Effector memory CD4-positive, alpha-beta T cell (primary cell): ENCODE measurements around the gene ANGPTL4.

Experiments used
- DNase-seq, 3 donors: peaks; one replicate each; pipeline ENCODE4 v3.0.0-alpha.2; 2020
- H3K27ac ChIP-seq: 2 replicates; pipeline ENCODE4 v1.7.0; 2013; ENCODE audit warnings: mild to moderate bottlenecking, low read length, moderate library complexity; ENCODE audit not compliant: insufficient read depth, poor library complexity, severe bottlenecking
- H3K27me3 ChIP-seq: replicated peaks from 2 replicates; pipeline ENCODE4 v1.7.0; 2013; ENCODE audit warnings: mild to moderate bottlenecking, low read length; ENCODE audit not compliant: insufficient read depth, control insufficient read depth, poor library complexity, severe bottlenecking
- H3K36me3 ChIP-seq: 2 replicates; pipeline ENCODE4 v1.7.0; 2013; ENCODE audit warnings: mild to moderate bottlenecking, low read length, moderate library complexity; ENCODE audit not compliant: control insufficient read depth, insufficient read depth
- H3K4me1 ChIP-seq: 2 replicates; pipeline ENCODE4 v1.7.0; 2013; ENCODE audit warnings: low read length, mild to moderate bottlenecking; ENCODE audit not compliant: control insufficient read depth, insufficient read depth, poor library complexity, severe bottlenecking
- H3K4me3 ChIP-seq: 2 replicates; pipeline ENCODE4 v1.7.0; 2013; ENCODE audit warnings: low read length, low read depth, mild to moderate bottlenecking; ENCODE audit not compliant: insufficient read depth, poor library complexity, severe bottlenecking
- H3K9me3 ChIP-seq: 2 replicates; pipeline ENCODE4 v1.7.0; 2013; ENCODE audit warnings: mild to moderate bottlenecking, low read length, moderate library complexity; ENCODE audit not compliant: control insufficient read depth

The ANGPTL4 gene

GRCh38 chr19:8321986-8322637 is 41.8 kb upstream of the ANGPTL4 start:
- Histone ChIP-seq H3K27me3 (no peaks in the 10 kb centered on the region), H3K27ac (peak overlapping the region; percentile 93), H3K36me3 (peaks cover 20% of the 10 kb centered on the region), H3K9me3 (no peaks in the 10 kb centered on the region), H3K4me3 (peak overlapping the region; percentile 76), H3K4me1 (peaks cover 27% of the 10 kb centered on the region)
- DNase-seq = no peak

- H3K36me3 ChIP-seq = peaks cover 18% of the 10 kb centered on the region
- no peaks in the 10 kb centered on the region for H3K27me3 ChIP-seq
- no peak for DNase-seq
- H3K4me3 ChIP-seq = no peak overlapping the region
- H3K27ac ChIP-seq = peak overlapping the region; percentile 93
- H3K4me1 ChIP-seq = peaks cover 27% of the 10 kb centered on the region
- H3K9me3 ChIP-seq = no peaks in the 10 kb centered on the region
Observed at GRCh38 chr19:8322638-8322997, 41.3 kb upstream of the ANGPTL4 start.

- no peaks in the 10 kb centered on the region for H3K9me3 ChIP-seq
- no peaks in the 10 kb centered on the region for H3K27me3 ChIP-seq
- H3K27ac ChIP-seq = no peak overlapping the region
- peaks cover 17% of the 10 kb centered on the region for H3K36me3 ChIP-seq
- H3K4me3 ChIP-seq = no peak overlapping the region
- DNase-seq = no peak
- H3K4me1 ChIP-seq = peaks cover 27% of the 10 kb centered on the region
Observed at GRCh38 chr19:8323781-8324185, 40.2 kb upstream of the ANGPTL4 start.

- no peak overlapping the region for H3K27ac ChIP-seq
- no peaks in the 10 kb centered on the region for H3K27me3 ChIP-seq
- peaks cover 17% of the 10 kb centered on the region for H3K36me3 ChIP-seq
- no peaks in the 10 kb centered on the region for H3K9me3 ChIP-seq
- H3K4me1 ChIP-seq = peaks cover 27% of the 10 kb centered on the region
- no peak for DNase-seq
- no peak overlapping the region for H3K4me3 ChIP-seq
Observed at GRCh38 chr19:8324186-8325050, 39.5 kb upstream of the ANGPTL4 start.

GRCh38 chr19:8325454-8325853 is 38.5 kb upstream of the ANGPTL4 start:
- DNase-seq = no peak
- H3K4me1 ChIP-seq = peaks cover 22% of the 10 kb centered on the region
- peaks cover 17% of the 10 kb centered on the region for H3K36me3 ChIP-seq
- no peaks in the 10 kb centered on the region for H3K9me3 ChIP-seq
- no peak overlapping the region for H3K27ac ChIP-seq
- no peak overlapping the region for H3K4me3 ChIP-seq
- no peaks in the 10 kb centered on the region for H3K27me3 ChIP-seq

GRCh38 chr19:8329996-8330395 is 34.0 kb upstream of the ANGPTL4 start:
- no peak for DNase-seq
- no peaks in the 10 kb centered on the region for H3K36me3 ChIP-seq
- H3K4me1 ChIP-seq = no peaks in the 10 kb centered on the region
- H3K27me3 ChIP-seq = peaks cover 4% of the 10 kb centered on the region
- no peak overlapping the region for H3K4me3 ChIP-seq
- no peaks in the 10 kb centered on the region for H3K9me3 ChIP-seq
- no peak overlapping the region for H3K27ac ChIP-seq

- Histone ChIP-seq H3K27ac (no peak overlapping the region), H3K4me3 (no peak overlapping the region), H3K27me3 (peaks cover 11% of the 10 kb centered on the region), H3K36me3 (no peaks in the 10 kb centered on the region), H3K4me1 (no peaks in the 10 kb centered on the region), H3K9me3 (no peaks in the 10 kb centered on the region)
- DNase-seq = no peak
Observed at GRCh38 chr19:8331263-8331845, 32.6 kb upstream of the ANGPTL4 start.

- Histone ChIP-seq H3K4me1 (no peaks in the 10 kb centered on the region), H3K27ac (no peak overlapping the region), H3K36me3 (no peaks in the 10 kb centered on the region), H3K27me3 (peaks cover 11% of the 10 kb centered on the region), H3K9me3 (no peaks in the 10 kb centered on the region), H3K4me3 (no peak overlapping the region)
- DNase-seq = no peak
Observed at GRCh38 chr19:8332976-8333766, 30.8 kb upstream of the ANGPTL4 start.

GRCh38 chr19:8333767-8334457 is 30.0 kb upstream of the ANGPTL4 start:
- no peaks in the 10 kb centered on the region for H3K36me3 ChIP-seq
- no peaks in the 10 kb centered on the region for H3K9me3 ChIP-seq
- DNase-seq = no peak
- no peak overlapping the region for H3K27ac ChIP-seq
- no peaks in the 10 kb centered on the region for H3K4me1 ChIP-seq
- peaks cover 11% of the 10 kb centered on the region for H3K27me3 ChIP-seq
- H3K4me3 ChIP-seq = no peak overlapping the region
